Liver (tissue), 9 donors: ENCODE results near the gene MAP3K13. TPM values are rescaled to one million over a fixed set of nuclear protein-coding genes. Genes with fewer than 3 reads are reported as not detected.

Source experiments
- DNase-seq: peaks from one replicate; pipeline ENCODE4 v3.0.0-alpha.2; 2017; ENCODE audit warnings: low spot score
- H3K27ac ChIP-seq, 2 donors: one replicate each; pipeline ENCODE4 v1.7.0; 2013; ENCODE audit warnings: inconsistent platforms in 2 of 2, low read length in 2 of 2, control low read depth in 1 of 2, low read depth in 1 of 2, mild to moderate bottlenecking in 1 of 2
- H3K27me3 ChIP-seq, 4 donors: one replicate each; pipeline versions ENCODE4 v1.6.1 to v1.7.0; 2013; ENCODE audit warnings: low read length in 3 of 4, inconsistent platforms in 1 of 4, mild to moderate bottlenecking in 1 of 4, moderate library complexity in 1 of 4; ENCODE audit not compliant: control insufficient read depth in 4 of 4, insufficient read depth in 4 of 4
- H3K36me3 ChIP-seq, 4 donors: one replicate each; pipeline versions ENCODE4 v1.6.1 to v1.7.0; 2013; ENCODE audit warnings: low read length in 3 of 4, mild to moderate bottlenecking in 3 of 4, low read depth in 1 of 4, moderate library complexity in 1 of 4; ENCODE audit not compliant: control insufficient read depth in 4 of 4, insufficient read depth in 3 of 4
- H3K4me1 ChIP-seq, 4 donors: one replicate each; pipeline versions ENCODE4 v1.6.1 to v1.7.0; 2013; ENCODE audit warnings: low read length in 3 of 4, mild to moderate bottlenecking in 3 of 4, moderate library complexity in 1 of 4; ENCODE audit not compliant: control insufficient read depth in 4 of 4, insufficient read depth in 4 of 4
- H3K4me3 ChIP-seq, 3 donors: one replicate each; pipeline versions ENCODE4 v1.6.1 to v1.7.0; 2013; ENCODE audit warnings: low read length in 3 of 3, control low read depth in 1 of 3, low read depth in 1 of 3, mild to moderate bottlenecking in 1 of 3
- H3K9ac ChIP-seq, 2 donors: one replicate each; pipeline ENCODE4 v1.7.0; 2013; ENCODE audit warnings: low read length in 2 of 2, mild to moderate bottlenecking in 2 of 2, moderate library complexity in 2 of 2, control low read depth in 1 of 2, low read depth in 1 of 2
- H3K9me3 ChIP-seq, 4 donors: one replicate each; pipeline versions ENCODE4 v1.6.1 to v1.7.0; 2013; ENCODE audit warnings: low read length in 3 of 4; ENCODE audit not compliant: control insufficient read depth in 4 of 4
- EGR1 ChIP-seq, 2 donors: IDR thresholded peaks; 2 replicates each; pipeline ENCODE4 v1.6.1; 2016 to 2018; ENCODE audit warnings: antibody characterized with exemption in 2 of 2, low read depth in 2 of 2
- FOXA1 ChIP-seq: IDR thresholded peaks from 2 replicates; pipeline ENCODE4 v1.6.1; 2016; ENCODE audit warnings: antibody characterized with exemption
- FOXA2 ChIP-seq: IDR thresholded peaks from 2 replicates; pipeline ENCODE4 v1.6.1; 2016; ENCODE audit warnings: antibody characterized with exemption
- GABPA ChIP-seq, 2 donors: IDR thresholded peaks in 1 of 2; conservative IDR thresholded peaks in 1 of 2; 2 replicates each; pipeline ENCODE4 v1.6.1; 2016; ENCODE audit warnings: antibody characterized with exemption in 2 of 2, mild to moderate bottlenecking in 1 of 2, moderate library complexity in 1 of 2
- HNF4A ChIP-seq, 2 donors: conservative IDR thresholded peaks; 2 replicates each; pipeline ENCODE4 v1.6.1; 2016; ENCODE audit warnings: antibody characterized with exemption in 2 of 2, mild to moderate bottlenecking in 2 of 2
- HNF4G ChIP-seq: IDR thresholded peaks from 2 replicates; pipeline ENCODE4 v1.6.1; 2016; ENCODE audit warnings: antibody characterized with exemption
- JUND ChIP-seq, 2 donors: IDR thresholded peaks; 2 replicates each; pipeline ENCODE4 v1.6.1; 2016; ENCODE audit warnings: antibody characterized with exemption in 2 of 2
- NR2F2 ChIP-seq: IDR thresholded peaks from 2 replicates; pipeline ENCODE4 v1.6.1; 2016; ENCODE audit warnings: antibody characterized with exemption
- RAD21 ChIP-seq, 2 donors: IDR thresholded peaks; 2 replicates each; pipeline ENCODE4 v1.6.1; 2016; ENCODE audit warnings: antibody characterized with exemption in 2 of 2, mild to moderate bottlenecking in 2 of 2
- RXRA ChIP-seq, 2 donors: IDR thresholded peaks; 2 replicates each; pipeline ENCODE4 v1.6.1; 2017 to 2018; ENCODE audit warnings: antibody characterized with exemption in 2 of 2, mild to moderate bottlenecking in 1 of 2
- SP1 ChIP-seq: IDR thresholded peaks from 2 replicates; pipeline ENCODE4 v1.6.1; 2018; ENCODE audit warnings: antibody characterized with exemption, mild to moderate bottlenecking
- TAF1 ChIP-seq: conservative IDR thresholded peaks from 2 replicates; pipeline ENCODE4 v1.6.1; 2016; ENCODE audit warnings: antibody characterized with exemption, mild to moderate bottlenecking
- YY1 ChIP-seq: IDR thresholded peaks from 2 replicates; pipeline ENCODE4 v1.6.1; 2016; ENCODE audit warnings: antibody characterized with exemption, mild to moderate bottlenecking
- WGBS: extraction: QIAGEN DNeasy Blood & Tissue Kit; methylation state at CpG from one replicate; pipeline ENCODE4 v1.1.7; 2013; 5-methylcytosine and 5-hydroxymethylcytosine counted together
- polyA plus RNA-seq, 2 donors: library from polyadenylated mRNA; stranded (reverse) in 1 of 2; unstranded in 1 of 2; fragments of 200-250 nt in 1 of 2; fragments of >200 nt in 1 of 2; fragmentation: Nextera tagmentation in 1 of 2; extraction: Ambion mirVana in 1 of 2; gene quantifications; one replicate each; pipeline versions ENCODE4 v1.2.1 to v1.2.3, GENCODE V29; 2013 to 2015
- total RNA-seq, 2 donors: library from RNA; depleted of rRNA; stranded (reverse); fragments of >200 nt; gene quantifications; one replicate each; pipeline ENCODE4 v1.2.3, GENCODE V29; 2014
- TF ChIP-seq, protein P1 (sequence below): fragments of 150-350 bp; IDR thresholded peaks from 2 replicates; pipeline ENCODE4 v1.5.1; 2017; ENCODE audit warnings: improper control_type of control experiment, low read depth, low read length; ENCODE audit not compliant: missing input control
- TF ChIP-seq, protein P2 (sequence below): IDR thresholded peaks from 2 replicates; pipeline ENCODE4 v1.6.1; 2016; ENCODE audit warnings: antibody characterized with exemption, mild to moderate bottlenecking
- TF ChIP-seq, protein P3 (sequence below): IDR thresholded peaks from 2 replicates; pipeline ENCODE4 v1.6.1; 2016; ENCODE audit warnings: antibody characterized with exemption
- donor health status: healthy.
- donor health status: healthy.
- donor health status: healthy.
- donor health status: healthy.
- donor health status: healthy.

Gene MAP3K13
- total and polyA plus RNA-seq, 4 donors, result 11.3 to 38.1 (median 26.5) TPM

DNA sequence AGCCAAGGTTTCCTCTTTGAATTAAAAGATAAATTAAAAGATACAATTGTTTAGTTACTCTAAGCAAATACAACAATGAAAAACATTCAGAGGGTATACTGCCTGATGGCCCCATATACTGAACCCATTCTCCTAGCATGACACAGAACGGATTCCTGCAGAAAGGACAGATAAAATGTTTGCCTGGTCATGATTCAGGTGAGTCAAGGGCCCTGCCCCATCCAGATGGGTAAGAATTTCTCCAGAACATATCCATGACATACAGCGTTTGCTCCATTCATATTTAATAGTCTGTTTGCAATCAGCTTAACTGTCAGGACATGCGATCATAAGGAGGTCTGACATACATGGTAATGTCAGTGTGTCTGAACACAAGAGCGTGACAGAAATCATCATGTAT, 127.3 kb downstream of the MAP3K13 start:
- TF ChIP-seq HNF4G (no peak), HNF4A (conservative IDR thresholded peaks at IDR 0.05) (no peak), JUND (IDR thresholded peaks at IDR 0.05) (no peak), GABPA (IDR thresholded peaks at IDR 0.05 in 1 of 2, conservative IDR thresholded peaks at IDR 0.05 in 1 of 2) (no peak), EGR1 (IDR thresholded peaks at IDR 0.05; ENCODE audit: low read depth in 2 of 2) (no peak), TAF1 (no peak), NR2F2 (no peak), RXRA (IDR thresholded peaks at IDR 0.05) (no peak), YY1 (no peak), RAD21 (IDR thresholded peaks at IDR 0.05) (no peak), FOXA1 (no peak), FOXA2 (no peak)
- TF ChIP-seq, protein P1, sequence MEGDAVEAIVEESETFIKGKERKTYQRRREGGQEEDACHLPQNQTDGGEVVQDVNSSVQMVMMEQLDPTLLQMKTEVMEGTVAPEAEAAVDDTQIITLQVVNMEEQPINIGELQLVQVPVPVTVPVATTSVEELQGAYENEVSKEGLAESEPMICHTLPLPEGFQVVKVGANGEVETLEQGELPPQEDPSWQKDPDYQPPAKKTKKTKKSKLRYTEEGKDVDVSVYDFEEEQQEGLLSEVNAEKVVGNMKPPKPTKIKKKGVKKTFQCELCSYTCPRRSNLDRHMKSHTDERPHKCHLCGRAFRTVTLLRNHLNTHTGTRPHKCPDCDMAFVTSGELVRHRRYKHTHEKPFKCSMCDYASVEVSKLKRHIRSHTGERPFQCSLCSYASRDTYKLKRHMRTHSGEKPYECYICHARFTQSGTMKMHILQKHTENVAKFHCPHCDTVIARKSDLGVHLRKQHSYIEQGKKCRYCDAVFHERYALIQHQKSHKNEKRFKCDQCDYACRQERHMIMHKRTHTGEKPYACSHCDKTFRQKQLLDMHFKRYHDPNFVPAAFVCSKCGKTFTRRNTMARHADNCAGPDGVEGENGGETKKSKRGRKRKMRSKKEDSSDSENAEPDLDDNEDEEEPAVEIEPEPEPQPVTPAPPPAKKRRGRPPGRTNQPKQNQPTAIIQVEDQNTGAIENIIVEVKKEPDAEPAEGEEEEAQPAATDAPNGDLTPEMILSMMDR, result no peak
- TF ChIP-seq, protein P2, sequence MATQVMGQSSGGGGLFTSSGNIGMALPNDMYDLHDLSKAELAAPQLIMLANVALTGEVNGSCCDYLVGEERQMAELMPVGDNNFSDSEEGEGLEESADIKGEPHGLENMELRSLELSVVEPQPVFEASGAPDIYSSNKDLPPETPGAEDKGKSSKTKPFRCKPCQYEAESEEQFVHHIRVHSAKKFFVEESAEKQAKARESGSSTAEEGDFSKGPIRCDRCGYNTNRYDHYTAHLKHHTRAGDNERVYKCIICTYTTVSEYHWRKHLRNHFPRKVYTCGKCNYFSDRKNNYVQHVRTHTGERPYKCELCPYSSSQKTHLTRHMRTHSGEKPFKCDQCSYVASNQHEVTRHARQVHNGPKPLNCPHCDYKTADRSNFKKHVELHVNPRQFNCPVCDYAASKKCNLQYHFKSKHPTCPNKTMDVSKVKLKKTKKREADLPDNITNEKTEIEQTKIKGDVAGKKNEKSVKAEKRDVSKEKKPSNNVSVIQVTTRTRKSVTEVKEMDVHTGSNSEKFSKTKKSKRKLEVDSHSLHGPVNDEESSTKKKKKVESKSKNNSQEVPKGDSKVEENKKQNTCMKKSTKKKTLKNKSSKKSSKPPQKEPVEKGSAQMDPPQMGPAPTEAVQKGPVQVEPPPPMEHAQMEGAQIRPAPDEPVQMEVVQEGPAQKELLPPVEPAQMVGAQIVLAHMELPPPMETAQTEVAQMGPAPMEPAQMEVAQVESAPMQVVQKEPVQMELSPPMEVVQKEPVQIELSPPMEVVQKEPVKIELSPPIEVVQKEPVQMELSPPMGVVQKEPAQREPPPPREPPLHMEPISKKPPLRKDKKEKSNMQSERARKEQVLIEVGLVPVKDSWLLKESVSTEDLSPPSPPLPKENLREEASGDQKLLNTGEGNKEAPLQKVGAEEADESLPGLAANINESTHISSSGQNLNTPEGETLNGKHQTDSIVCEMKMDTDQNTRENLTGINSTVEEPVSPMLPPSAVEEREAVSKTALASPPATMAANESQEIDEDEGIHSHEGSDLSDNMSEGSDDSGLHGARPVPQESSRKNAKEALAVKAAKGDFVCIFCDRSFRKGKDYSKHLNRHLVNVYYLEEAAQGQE, result no peak
- H3K27me3 ChIP-seq, result no peaks in the 10 kb centered on the region
- 98% methylated on average over 4 of the region's 4 CpGs for WGBS
- H3K27ac ChIP-seq, result no peak overlapping the region
- peaks cover 4 to 37% (median 16%) of the 10 kb centered on the region in 4 donors for H3K36me3 ChIP-seq
- H3K4me1 ChIP-seq, result peaks cover 7 to 17% (median 13%) of the 10 kb centered on the region in 4 donors
- no peaks in the 10 kb centered on the region for H3K9me3 ChIP-seq
- no peak for DNase-seq
- no peak overlapping the region for H3K4me3 ChIP-seq
- H3K9ac ChIP-seq, result no peak overlapping the region

DNA sequence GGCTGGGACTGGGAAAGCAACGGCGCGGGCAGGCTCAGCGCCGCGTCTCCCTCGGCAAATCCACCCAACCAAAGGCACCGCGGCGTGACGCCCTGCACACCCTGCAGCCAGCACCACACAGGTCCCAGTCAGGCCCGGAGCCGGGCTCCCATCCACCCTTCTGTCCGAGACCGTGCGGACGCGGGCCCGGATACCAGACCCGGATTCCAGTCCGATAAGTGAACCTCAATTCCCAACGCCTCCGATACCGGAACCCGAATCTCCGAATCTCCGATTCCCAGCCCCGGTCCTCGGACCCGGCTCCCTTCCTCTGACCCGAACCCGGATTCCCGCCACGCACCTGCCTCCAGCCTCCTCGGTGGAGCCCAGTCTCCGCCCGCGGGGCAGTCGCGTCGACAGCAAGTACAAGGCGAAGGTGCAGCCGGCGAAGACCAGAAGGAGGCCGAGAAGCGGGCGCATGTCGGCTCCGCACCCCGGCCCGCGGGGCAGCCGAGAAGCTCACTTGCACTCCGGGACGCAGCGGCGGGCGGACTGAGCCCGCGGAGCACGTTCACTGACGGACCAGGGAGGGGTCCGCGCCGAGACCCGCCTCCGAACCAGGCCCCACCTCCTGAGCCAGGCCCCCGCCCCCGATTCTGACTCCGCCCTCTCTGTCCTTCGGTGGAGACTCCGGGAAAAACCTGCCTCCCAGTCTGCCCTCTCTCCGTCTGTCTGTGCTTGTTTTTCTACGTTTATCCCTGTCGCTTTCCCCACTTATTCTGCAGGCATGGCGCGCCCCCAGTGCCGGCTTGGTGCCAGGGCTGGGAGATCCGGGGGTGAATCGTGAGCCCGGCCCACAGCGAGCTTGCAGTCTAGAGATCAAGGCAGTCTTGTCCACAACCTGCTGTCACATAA, 135.8 kb downstream of the MAP3K13 start, which contains the start of gene TMEM41A:
TSS of gene TMEM41A (minus strand) at position 533 of the 894 bp plus-strand sequence. CDS start at position 459, 74 bp downstream.
- H3K9me3 ChIP-seq, result no peaks in the 10 kb centered on the region
- peak within 1 kb of the TSS; percentile 87 to 96 (median 89) for H3K4me3 ChIP-seq
- peaks cover 0 to 13% (median 10%) of the 10 kb centered on the region in 4 donors for H3K4me1 ChIP-seq
- WGBS, result under 1% methylated on average over 82 of the region's 82 CpGs
- H3K27me3 ChIP-seq, result no peaks in the 10 kb centered on the region
- DNase-seq, result peak; percentile 96
- H3K27ac ChIP-seq, result peak within 1 kb of the TSS; percentile 81 to 87
- peak within 1 kb of the TSS; percentile 85 to 98 for H3K9ac ChIP-seq
- peaks cover 2 to 20% (median 18%) of the 10 kb centered on the region in 4 donors for H3K36me3 ChIP-seq
- TF ChIP-seq EGR1 (IDR thresholded peaks at IDR 0.05; ENCODE audit: low read depth in 2 of 2) (no peak), FOXA2 (peak; percentile 8), HNF4G (no peak), NR2F2 (no peak), HNF4A (conservative IDR thresholded peaks at IDR 0.05) (no peak), YY1 (peak; percentile 61), JUND (IDR thresholded peaks at IDR 0.05) (no peak), GABPA (IDR thresholded peaks at IDR 0.05 in 1 of 2, conservative IDR thresholded peaks at IDR 0.05 in 1 of 2) (peak; percentile 31 to 83), RAD21 (IDR thresholded peaks at IDR 0.05) (peak; percentile 29 to 53), FOXA1 (no peak), SP1 (peak; percentile 65)
- TF ChIP-seq, protein P2, result peak; percentile 91
- TF ChIP-seq, protein P1, result peak; percentile 0
- TF ChIP-seq, protein P3, sequence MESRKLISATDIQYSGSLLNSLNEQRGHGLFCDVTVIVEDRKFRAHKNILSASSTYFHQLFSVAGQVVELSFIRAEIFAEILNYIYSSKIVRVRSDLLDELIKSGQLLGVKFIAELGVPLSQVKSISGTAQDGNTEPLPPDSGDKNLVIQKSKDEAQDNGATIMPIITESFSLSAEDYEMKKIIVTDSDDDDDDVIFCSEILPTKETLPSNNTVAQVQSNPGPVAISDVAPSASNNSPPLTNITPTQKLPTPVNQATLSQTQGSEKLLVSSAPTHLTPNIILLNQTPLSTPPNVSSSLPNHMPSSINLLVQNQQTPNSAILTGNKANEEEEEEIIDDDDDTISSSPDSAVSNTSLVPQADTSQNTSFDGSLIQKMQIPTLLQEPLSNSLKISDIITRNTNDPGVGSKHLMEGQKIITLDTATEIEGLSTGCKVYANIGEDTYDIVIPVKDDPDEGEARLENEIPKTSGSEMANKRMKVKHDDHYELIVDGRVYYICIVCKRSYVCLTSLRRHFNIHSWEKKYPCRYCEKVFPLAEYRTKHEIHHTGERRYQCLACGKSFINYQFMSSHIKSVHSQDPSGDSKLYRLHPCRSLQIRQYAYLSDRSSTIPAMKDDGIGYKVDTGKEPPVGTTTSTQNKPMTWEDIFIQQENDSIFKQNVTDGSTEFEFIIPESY, result no peak
